Panc1 (cell line): ENCODE measurements around the gene MRPL40. TPM values are rescaled to one million over a fixed set of nuclear protein-coding genes. Genes with fewer than 3 reads are reported as not detected.

ENCODE experiments used
- ATAC-seq: fragments of 200-7000 bp; cut with Tn5 transposase; 2 replicates; pipeline ENCODE4 v1.9.1; 2020; ENCODE audit warnings: mild to moderate bottlenecking, moderate library complexity
- BruUV-seq: library from RNA; stranded (reverse); fragments of 400-500 nt; replicated peaks from 2 replicates; lab custom pipeline; 2021; lab: Mats Ljungman, UMichigan
- CTCF ChIA-PET: fragments of 300-600 bp; sonication (Branson Sonifier 250); formaldehyde crosslinking; loops from one replicate; lab custom pipeline; 2022; ENCODE audit warnings: antibody characterized with exemption; lab: Charles Lee
- POLR2A ChIA-PET: fragments of 300-600 bp; sonication (Branson Sonifier 250); formaldehyde crosslinking; loops from one replicate; lab custom pipeline; 2022; ENCODE audit warnings: antibody characterized with exemption; lab: Charles Lee
- DNase-seq: peaks from one replicate; pipeline ENCODE4 v3.0.0-alpha.2; 2010; ENCODE audit warnings: low read depth, low spot score
- H3K27ac ChIP-seq: 2 replicates; pipeline ENCODE4 v1.5.1; 2011; ENCODE audit warnings: mild to moderate bottlenecking, low read length, inconsistent platforms
- H3K27me3 ChIP-seq: fragments of 200-500 bp; sonication (Bioruptor generic); 2 replicates; pipeline ENCODE4 v1.6.0; 2014; ENCODE audit warnings: low read length, inconsistent platforms; ENCODE audit not compliant: control insufficient read depth, insufficient read depth
- H3K36me3 ChIP-seq: fragments of 200-500 bp; sonication (Bioruptor generic); 2 replicates; pipeline ENCODE4 v1.5.1; 2014; ENCODE audit warnings: inconsistent platforms, mild to moderate bottlenecking, low read length, moderate library complexity; ENCODE audit not compliant: control insufficient read depth, insufficient read depth
- H3K4me1 ChIP-seq: 2 replicates; pipeline ENCODE4 v1.5.1; 2011; ENCODE audit warnings: inconsistent platforms, mild to moderate bottlenecking, low read length, moderate library complexity; ENCODE audit not compliant: control insufficient read depth, insufficient read depth
- H3K4me3 ChIP-seq, 2 experiments: 2 replicates each; pipeline ENCODE4 v1.5.1; 2011 to 2012; ENCODE audit warnings: low read depth in 2 of 2, low read length in 2 of 2, mild to moderate bottlenecking in 2 of 2, inconsistent platforms in 1 of 2, moderate library complexity in 1 of 2
- H3K9me3 ChIP-seq: fragments of 200-500 bp; sonication (Bioruptor generic); 2 replicates; pipeline ENCODE4 v1.5.1; 2014; ENCODE audit warnings: low read depth, mild to moderate bottlenecking, inconsistent platforms, low read length, moderate library complexity; ENCODE audit not compliant: control insufficient read depth, insufficient read depth
- CTCF ChIP-seq: fragments of 450-650 bp; IDR thresholded peaks from 2 replicates; pipeline ENCODE4 v1.5.1; 2017; ENCODE audit warnings: mild to moderate bottlenecking
- POLR2AphosphoS5 ChIP-seq: IDR thresholded peaks from 2 replicates; pipeline ENCODE4 v1.6.1; 2012; ENCODE audit warnings: mild to moderate bottlenecking, low read depth, low read length, moderate library complexity
- REST ChIP-seq, 2 experiments: IDR thresholded peaks; 2 replicates each; pipeline ENCODE4 v1.6.1; 2011 to 2012; ENCODE audit warnings: low read depth in 2 of 2, control low read depth in 1 of 2, low read length in 1 of 2, mild to moderate bottlenecking in 1 of 2, moderate library complexity in 1 of 2; ENCODE audit not compliant: insufficient read depth in 1 of 2
- SIN3A ChIP-seq: IDR thresholded peaks from 2 replicates; pipeline ENCODE4 v1.6.1; 2012; ENCODE audit warnings: low read depth, mild to moderate bottlenecking, low read length, moderate library complexity, borderline replicate concordance; ENCODE audit not compliant: insufficient read depth
- TCF7L2 ChIP-seq: IDR thresholded peaks from 2 replicates; pipeline ENCODE4 v1.6.1; 2011; ENCODE audit warnings: mild to moderate bottlenecking, low read depth, low read length, inconsistent platforms
- in situ Hi-C: cut with HindIII; loops from 2 replicates; pipeline ENCODE4 v1.10.0; 2016; ENCODE audit warnings: low sequenced_read_pairs, low pct_unique_long_range_greater_than_20kb
- intact Hi-C: fragments of 100-400 bp; cut with micrococcal nuclease; formaldehyde crosslinking; loops from one replicate; pipeline ENCODE4 v1.10.0; 2022; ENCODE audit not compliant: unreplicated experiment
- total RNA-seq: library from RNA; stranded (reverse); gene quantifications from one replicate; pipeline ENCODE4 v1.2.1, GENCODE V29; 2021; ENCODE audit not compliant: unreplicated experiment

MRPL40 gene
- total RNA-seq, 1 experiment from 2014 or later: 36.3 TPM

GRCh38 chr22:19405133-19405532 is 27.2 kb upstream of the MRPL40 start:
- in situ Hi-C loops: no loop called here
- Histone ChIP-seq H3K4me1 (no peaks in the 10 kb centered on the region), H3K27me3 (no peaks in the 10 kb centered on the region), H3K4me3 (no peak overlapping the region), H3K36me3 (peaks cover 3% of the 10 kb centered on the region; the same call in 1 of the 2 replicates), H3K27ac (no peak overlapping the region), H3K9me3 (no peaks in the 10 kb centered on the region)
- ChIA-PET POLR2A (no interaction called here), CTCF (no interaction called here)
- no peak for DNase-seq
- no peak for ATAC-seq
- BruUV-seq: no TSS peak
- intact Hi-C loops: no loop called here
- TF ChIP-seq TCF7L2 (no peak), REST (IDR thresholded peaks at IDR 0.05; ENCODE audit: insufficient read depth in 1 of 2, low read depth in 2 of 2, low read length in 1 of 2) (no peak), POLR2AphosphoS5 (no peak), CTCF (no peak), SIN3A (no peak)

- POLR2A ChIA-PET: no interaction called here
Observed at GRCh38 chr22:19405652-19406051, 26.7 kb upstream of the MRPL40 start.

More at GRCh38 chr22:19405652-19406051, 26.7 kb upstream of the MRPL40 start:
- no peak overlapping the region for H3K4me3 ChIP-seq
- ATAC-seq (no peak), DNase-seq (no peak)
- H3K27ac ChIP-seq: no peak overlapping the region
- TF ChIP-seq POLR2AphosphoS5 (no peak), SIN3A (no peak), REST (IDR thresholded peaks at IDR 0.05; ENCODE audit: insufficient read depth in 1 of 2, low read depth in 2 of 2, low read length in 1 of 2) (no peak), CTCF (no peak), TCF7L2 (no peak)
- in situ Hi-C loops: no loop called here
- H3K9me3 ChIP-seq: no peaks in the 10 kb centered on the region
- peaks cover 3% of the 10 kb centered on the region; the same call in 1 of the 2 replicates for H3K36me3 ChIP-seq
- no peaks in the 10 kb centered on the region for H3K27me3 ChIP-seq
- no TSS peak for BruUV-seq
- intact Hi-C loops: no loop called here
- no peaks in the 10 kb centered on the region for H3K4me1 ChIP-seq
- CTCF ChIA-PET: no interaction called here
